HEK293 (cell line): Measurements from ENCODE around the gene ALOX15.
"Not testable (repeated sequence)": the region's sequence is repeated elsewhere in the genome, so short reads cannot be mapped to it uniquely, and the experiment has no call there.

Experiments used
- CTCF ChIA-PET: fragments of 350-600 bp; formaldehyde crosslinking; extraction: SDS; loops from one replicate; lab custom pipeline; 2021; ENCODE audit warnings: antibody characterized with exemption; lab: Yijun Ruan, JAX
- POLR2A ChIA-PET: fragments of 300-600 bp; formaldehyde crosslinking; extraction: SDS; loops from one replicate; lab custom pipeline; 2020; ENCODE audit warnings: antibody characterized with exemption, inconsistent platforms; lab: Yijun Ruan, JAX
- H3K27ac ChIP-seq: fragments of 200-500 bp; sonication (Bioruptor generic); 2 replicates; pipeline ENCODE4 v1.5.1; 2014; ENCODE audit warnings: low read depth, low read length, control low read depth, inconsistent platforms; ENCODE audit errors: extremely low read depth
- H3K36me3 ChIP-seq, 2 experiments: fragments of 200-500 bp in 1 of 2; sonication (Bioruptor generic) in 1 of 2; 1 replicate in 1 of 2; 2 replicates in 1 of 2; pipeline ENCODE4 v1.5.1; 2014 to 2017; ENCODE audit warnings: inconsistent platforms in 2 of 2, low read length in 2 of 2; ENCODE audit not compliant: control insufficient read depth in 2 of 2, insufficient read depth in 1 of 2
- H3K4me1 ChIP-seq: fragments of 200-500 bp; sonication (Bioruptor generic); 2 replicates; pipeline ENCODE4 v1.5.1; 2014; ENCODE audit warnings: mild to moderate bottlenecking, low read length, inconsistent platforms; ENCODE audit not compliant: control insufficient read depth, insufficient read depth
- H3K4me3 ChIP-seq: 2 replicates; pipeline ENCODE4 v1.5.1; 2011; ENCODE audit warnings: low read depth, mild to moderate bottlenecking, control low read depth, low read length, moderate library complexity
- H3K9me3 ChIP-seq: fragments of 200-500 bp; sonication (Bioruptor generic); 2 replicates; pipeline ENCODE4 v1.5.1; 2014; ENCODE audit warnings: low read depth, low read length, inconsistent platforms; ENCODE audit not compliant: control insufficient read depth, insufficient read depth
- CTCF ChIP-seq: fragments of 450-650 bp; formaldehyde crosslinking; IDR thresholded peaks from 2 replicates; pipeline ENCODE4 v1.5.1; 2016; ENCODE audit warnings: missing biosample characterization, missing genetic modification characterization
- GLIS1 ChIP-seq: fragments of 450-650 bp; formaldehyde crosslinking; IDR thresholded peaks from 2 replicates; pipeline ENCODE4 v1.5.1; 2016; ENCODE audit warnings: missing biosample characterization, missing genetic modification characterization
- GLIS2 ChIP-seq: fragments of 450-650 bp; formaldehyde crosslinking; IDR thresholded peaks from 2 replicates; pipeline ENCODE4 v1.5.1; 2016; ENCODE audit warnings: missing biosample characterization, missing genetic modification characterization
- KLF8 ChIP-seq: fragments of 450-650 bp; formaldehyde crosslinking; IDR thresholded peaks from 2 replicates; pipeline ENCODE4 v1.5.1; 2016; ENCODE audit warnings: missing biosample characterization, missing genetic modification characterization
- MYNN ChIP-seq: fragments of 450-650 bp; formaldehyde crosslinking; IDR thresholded peaks from 2 replicates; pipeline ENCODE4 v1.5.1; 2016; ENCODE audit warnings: missing biosample characterization, missing genetic modification characterization, borderline replicate concordance
- PRDM1 ChIP-seq: fragments of 450-650 bp; formaldehyde crosslinking; IDR thresholded peaks from 2 replicates; pipeline ENCODE4; 2016; ENCODE audit warnings: missing biosample characterization, missing genetic modification characterization
- PRDM10 ChIP-seq: fragments of 450-650 bp; formaldehyde crosslinking; IDR thresholded peaks from 2 replicates; pipeline ENCODE4 v1.5.1; 2016; ENCODE audit warnings: missing biosample characterization, missing genetic modification characterization
- ZBTB20 ChIP-seq: fragments of 450-650 bp; formaldehyde crosslinking; IDR thresholded peaks from 2 replicates; pipeline ENCODE4 v1.5.1; 2016; ENCODE audit warnings: missing biosample characterization, missing genetic modification characterization
- ZBTB48 ChIP-seq: fragments of 450-650 bp; formaldehyde crosslinking; IDR thresholded peaks from 2 replicates; pipeline ENCODE4 v1.5.1; 2016; ENCODE audit warnings: missing biosample characterization, missing genetic modification characterization
- ZBTB8A ChIP-seq: fragments of 450-650 bp; formaldehyde crosslinking; IDR thresholded peaks from 2 replicates; pipeline ENCODE4 v1.5.1; 2016; ENCODE audit warnings: missing biosample characterization, missing genetic modification characterization
- ZNF335 ChIP-seq: fragments of 450-650 bp; formaldehyde crosslinking; conservative IDR thresholded peaks from 2 replicates; pipeline ENCODE4 v1.5.1; 2016; ENCODE audit warnings: missing biosample characterization, missing genetic modification characterization
- ZNF394 ChIP-seq: fragments of 450-650 bp; formaldehyde crosslinking; IDR thresholded peaks from 2 replicates; pipeline ENCODE4 v1.5.1; 2016; ENCODE audit warnings: missing biosample characterization, missing genetic modification characterization, mild to moderate bottlenecking, moderate library complexity, borderline replicate concordance
- ZNF48 ChIP-seq: fragments of 450-650 bp; formaldehyde crosslinking; IDR thresholded peaks from 2 replicates; pipeline ENCODE4 v1.5.1; 2016; ENCODE audit warnings: missing biosample characterization, missing genetic modification characterization
- ZNF544 ChIP-seq: fragments of 450-650 bp; formaldehyde crosslinking; IDR thresholded peaks from 2 replicates; pipeline ENCODE4 v1.5.0; 2017; ENCODE audit warnings: missing biosample characterization, missing genetic modification characterization
- ZNF654 ChIP-seq: fragments of 450-650 bp; formaldehyde crosslinking; IDR thresholded peaks from 2 replicates; pipeline ENCODE4 v1.5.1; 2016; ENCODE audit warnings: low read depth, missing biosample characterization, missing genetic modification characterization
- TF ChIP-seq, protein P1 (sequence below): fragments of 450-650 bp; IDR thresholded peaks from 2 replicates; pipeline ENCODE4 v1.5.1; 2018; ENCODE audit warnings: missing biosample characterization, mild to moderate bottlenecking, missing genetic modification characterization
- TF ChIP-seq, protein P2 (sequence below): fragments of 450-650 bp; formaldehyde crosslinking; IDR thresholded peaks from 2 replicates; pipeline ENCODE4 v1.5.1; 2016; ENCODE audit warnings: missing biosample characterization, missing genetic modification characterization

The ALOX15 gene

GRCh38 chr17:4642286-4642685 is 808 bp upstream of the ALOX15 start:
- no peaks in the 10 kb centered on the region for H3K36me3 ChIP-seq
- no peaks in the 10 kb centered on the region for H3K9me3 ChIP-seq
- POLR2A ChIA-PET = interaction anchor here (0.6 kb wide), 1 partner anchor 58 kb away, joined by 3 read pairs; the partner anchor contains the start of gene SMTNL2
- TF ChIP-seq MYNN (tag by site-specific recombination) = 0 out of 2 replicates have a peak, but pooled peaks have one; percentile 38
- no peak for TF ChIP-seq ZNF544
- no peak for TF ChIP-seq KLF8 (tag by site-specific recombination)
- TF ChIP-seq PRDM10 (tag by site-specific recombination) = no peak
- TF ChIP-seq, protein P1, sequence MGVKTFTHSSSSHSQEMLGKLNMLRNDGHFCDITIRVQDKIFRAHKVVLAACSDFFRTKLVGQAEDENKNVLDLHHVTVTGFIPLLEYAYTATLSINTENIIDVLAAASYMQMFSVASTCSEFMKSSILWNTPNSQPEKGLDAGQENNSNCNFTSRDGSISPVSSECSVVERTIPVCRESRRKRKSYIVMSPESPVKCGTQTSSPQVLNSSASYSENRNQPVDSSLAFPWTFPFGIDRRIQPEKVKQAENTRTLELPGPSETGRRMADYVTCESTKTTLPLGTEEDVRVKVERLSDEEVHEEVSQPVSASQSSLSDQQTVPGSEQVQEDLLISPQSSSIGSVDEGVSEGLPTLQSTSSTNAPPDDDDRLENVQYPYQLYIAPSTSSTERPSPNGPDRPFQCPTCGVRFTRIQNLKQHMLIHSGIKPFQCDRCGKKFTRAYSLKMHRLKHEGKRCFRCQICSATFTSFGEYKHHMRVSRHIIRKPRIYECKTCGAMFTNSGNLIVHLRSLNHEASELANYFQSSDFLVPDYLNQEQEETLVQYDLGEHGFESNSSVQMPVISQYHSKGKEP (tag by site-specific recombination) = no peak
- peak; percentile 62 for TF ChIP-seq PRDM1 (tag by site-specific recombination)
- TF ChIP-seq, protein P2, sequence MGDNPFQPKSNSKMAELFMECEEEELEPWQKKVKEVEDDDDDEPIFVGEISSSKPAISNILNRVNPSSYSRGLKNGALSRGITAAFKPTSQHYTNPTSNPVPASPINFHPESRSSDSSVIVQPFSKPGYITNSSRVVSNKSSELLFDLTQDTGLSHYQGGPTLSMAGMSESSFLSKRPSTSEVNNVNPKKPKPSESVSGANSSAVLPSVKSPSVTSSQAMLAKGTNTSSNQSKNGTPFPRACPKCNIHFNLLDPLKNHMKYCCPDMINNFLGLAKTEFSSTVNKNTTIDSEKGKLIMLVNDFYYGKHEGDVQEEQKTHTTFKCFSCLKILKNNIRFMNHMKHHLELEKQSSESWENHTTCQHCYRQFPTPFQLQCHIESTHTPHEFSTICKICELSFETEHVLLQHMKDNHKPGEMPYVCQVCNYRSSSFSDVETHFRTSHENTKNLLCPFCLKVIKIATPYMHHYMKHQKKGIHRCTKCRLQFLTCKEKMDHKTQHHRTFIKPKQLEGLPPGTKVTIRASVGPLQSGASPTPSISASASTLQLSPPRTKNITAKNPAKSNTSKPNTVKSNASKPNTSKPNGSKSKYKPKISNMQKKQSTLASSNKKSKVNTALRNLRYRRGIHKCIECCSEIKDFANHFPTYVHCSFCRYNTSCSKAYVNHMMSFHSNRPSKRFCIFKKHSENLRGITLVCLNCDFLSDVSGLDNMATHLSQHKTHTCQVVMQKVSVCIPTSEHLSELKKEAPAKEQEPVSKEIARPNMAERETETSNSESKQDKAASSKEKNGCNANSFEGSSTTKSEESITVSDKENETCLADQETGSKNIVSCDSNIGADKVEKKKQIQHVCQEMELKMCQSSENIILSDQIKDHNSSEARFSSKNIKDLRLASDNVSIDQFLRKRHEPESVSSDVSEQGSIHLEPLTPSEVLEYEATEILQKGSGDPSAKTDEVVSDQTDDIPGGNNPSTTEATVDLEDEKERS (tag by site-specific recombination) = no peak
- TF ChIP-seq ZNF48 (tag by site-specific recombination) = no peak
- TF ChIP-seq, all 188 proteins: peak for 2
- no peak overlapping the region for H3K27ac ChIP-seq
- no peaks in the 10 kb centered on the region; the same call in 1 of the 2 replicates for H3K4me1 ChIP-seq
- CTCF ChIA-PET = interaction anchor here (0.6 kb wide), 1 partner anchor 16 kb away, joined by 4 read pairs; no protein-coding TSS in a partner anchor
- no peak overlapping the region for H3K4me3 ChIP-seq

DNA sequence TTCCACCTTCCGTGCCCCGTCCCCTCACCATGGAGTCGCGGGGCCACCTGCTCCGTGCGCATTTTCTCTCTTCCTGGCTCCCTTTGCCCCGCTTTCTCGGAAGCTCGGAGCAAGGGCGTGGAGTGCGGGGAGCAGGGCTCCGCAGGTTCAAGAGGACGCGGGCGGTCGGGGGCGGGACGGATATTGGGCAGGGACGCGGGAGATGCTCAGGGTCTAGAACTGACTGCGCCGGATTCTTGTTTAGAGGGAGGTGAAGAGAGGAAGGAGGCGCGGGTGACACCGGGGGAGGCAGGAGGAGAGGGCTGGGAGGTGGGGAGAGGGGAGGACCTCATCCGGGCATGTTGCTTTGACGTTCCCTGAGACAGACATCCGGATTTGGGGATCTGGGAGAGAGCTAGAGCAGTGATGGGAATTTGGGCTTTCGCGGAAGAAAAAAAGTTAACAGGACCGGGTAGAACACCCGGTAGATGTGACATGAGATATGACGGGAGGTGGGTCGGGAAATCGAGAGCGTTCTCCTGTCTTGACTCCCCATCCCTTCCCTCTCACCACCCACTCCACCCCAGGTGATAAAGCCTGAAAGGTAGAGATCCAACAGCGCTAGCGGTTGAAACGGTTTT is 799 bp downstream of the ALOX15 start:
- H3K9me3 ChIP-seq, H3K4me1 ChIP-seq, H3K36me3 ChIP-seq, CTCF ChIA-PET, H3K4me3 ChIP-seq, POLR2A ChIA-PET, H3K27ac ChIP-seq: not testable (repeated sequence)

- H3K36me3 ChIP-seq, H3K9me3 ChIP-seq, H3K4me1 ChIP-seq, H3K27ac ChIP-seq, H3K4me3 ChIP-seq, POLR2A ChIA-PET: not testable (repeated sequence)
- CTCF ChIA-PET = interaction anchor here (0.9 kb wide), 2 partner anchors 72 to 73 kb away, joined by 3 to 6 read pairs; no protein-coding TSS in a partner anchor
- TF ChIP-seq GLIS2 (tag by site-specific recombination) (peak; percentile 41), ZBTB8A (tag by site-specific recombination) (peak; percentile 62), CTCF (tag by site-specific recombination) (peak; percentile 55; the same call in 1 of the 2 replicates), ZNF394 (peak; percentile 91), ZBTB20 (tag by site-specific recombination) (peak; percentile 74), GLIS1 (tag by site-specific recombination) (0 out of 2 replicates have a peak, but pooled peaks have one; percentile 7), ZNF335 (tag by site-specific recombination) (peak; percentile 64), ZBTB48 (0 out of 2 replicates have a peak, but pooled peaks have one; percentile 29), ZNF654 (peak; percentile 42; the same call in 1 of the 2 replicates)
Measured at GRCh38 chr17:4639301-4640059, 2.0 kb downstream of the ALOX15 start.
